ENCODE results near the gene CD320.

The CD320 gene

DNA sequence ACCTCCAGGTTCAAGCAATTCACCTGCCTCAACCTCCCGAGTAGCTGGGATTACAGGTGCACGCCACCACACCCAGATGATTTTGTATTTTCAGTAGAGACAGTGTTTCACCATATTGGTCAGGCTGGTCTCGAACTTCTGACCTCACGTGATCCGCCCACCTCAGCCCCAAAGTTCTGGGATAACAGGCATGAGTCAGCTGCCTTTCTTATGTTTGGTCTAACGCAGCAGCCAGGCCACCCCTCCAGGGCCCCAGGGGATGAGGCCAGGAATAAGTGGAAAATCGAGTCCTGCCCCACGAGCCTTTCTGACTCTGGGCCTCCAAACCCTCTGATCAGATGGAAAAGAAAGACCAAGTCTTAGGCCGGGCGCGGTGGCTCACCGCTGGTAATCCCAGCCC lies 54.5 kb downstream of the CD320 start:
- DNase-seq (ENCODE audit: low read depth): no peak

DNA sequence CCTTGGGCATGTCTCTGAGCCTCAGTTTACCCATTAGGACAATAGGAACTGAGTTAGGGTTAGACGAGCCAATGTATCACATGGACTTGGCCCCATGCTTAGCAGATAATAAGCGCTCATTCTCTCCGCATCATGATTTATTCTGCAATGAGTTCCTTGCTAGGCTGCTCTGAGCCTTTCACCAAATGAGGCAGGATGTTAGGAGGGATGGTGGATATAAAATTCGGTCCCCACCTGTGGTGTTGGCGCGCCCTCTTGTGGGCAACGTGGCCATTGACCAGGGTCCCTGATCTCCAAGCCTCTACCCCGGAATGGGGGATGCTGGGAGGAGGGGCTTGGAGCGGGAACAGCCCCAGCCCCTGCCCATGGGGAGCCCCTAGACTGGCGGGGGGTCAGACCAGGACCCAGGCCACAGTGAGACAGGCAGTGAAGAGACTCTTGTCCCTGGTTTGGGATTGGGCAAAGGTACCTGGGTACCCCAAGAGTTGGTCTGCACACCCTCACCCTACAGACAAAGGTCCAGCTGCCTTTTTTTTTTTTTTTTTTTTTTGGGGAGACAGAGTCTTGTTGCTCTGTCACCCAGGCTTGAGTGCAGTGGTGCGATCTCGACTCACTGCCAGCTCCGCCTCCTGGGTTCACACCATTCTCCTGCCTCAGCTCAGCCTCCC lies 55.1 kb downstream of the CD320 start:
- peak; percentile 40 for DNase-seq (ENCODE audit: low read depth)
